Thyroid gland (tissue), 4 donors: ENCODE measurements around the gene SIDT1.

ENCODE experiments used
- CTCF ChIP-seq, 6 experiments: fragments of 200-600 bp in 3 of 6; fragments of 450-650 bp in 3 of 6; sonication (generic) in 3 of 6; IDR thresholded peaks; one replicate each; pipeline ENCODE4 v1.5.1; 2016 to 2019; ENCODE audit warnings: antibody characterized with exemption in 6 of 6, mild to moderate bottlenecking in 2 of 6, inconsistent platforms in 1 of 6, moderate library complexity in 1 of 6
- POLR2A ChIP-seq, 2 donors: fragments of 450-650 bp; IDR thresholded peaks; one replicate each; pipeline ENCODE4 v1.6.1; 2017; ENCODE audit warnings: antibody characterized with exemption in 2 of 2, mild to moderate bottlenecking in 2 of 2, moderate library complexity in 1 of 2

DNA sequence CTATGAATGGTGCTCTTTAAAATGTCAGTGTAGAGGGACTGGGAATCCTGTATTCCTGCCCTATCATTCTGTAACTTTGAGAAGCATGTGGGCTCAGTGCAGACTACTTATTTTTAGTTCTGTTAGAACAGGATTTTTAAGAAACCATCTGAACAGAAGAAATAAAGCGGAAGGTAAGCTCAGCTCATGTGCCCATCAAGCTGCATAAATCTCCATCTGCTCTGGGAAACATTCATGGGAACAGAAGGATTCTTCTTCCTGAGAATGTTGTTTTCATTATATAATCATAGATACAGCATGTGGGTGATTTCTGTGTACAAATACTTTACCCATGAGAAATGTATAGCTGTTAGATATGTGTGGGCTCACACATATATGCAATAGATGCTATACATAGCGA is 69.9 kb downstream of the SIDT1 start:
- TF ChIP-seq CTCF (IDR thresholded peaks at IDR 0.05) (no peak), POLR2A (IDR thresholded peaks at IDR 0.05) (no peak)
